ENCODE measurements around the gene CDCP1.

The CDCP1 gene

GRCh38 chr3:45137656-45138181, 8.5 kb downstream of the CDCP1 start:
- DNase-seq (ENCODE audit: low read depth in 3 of 3), result no peak

DNA sequence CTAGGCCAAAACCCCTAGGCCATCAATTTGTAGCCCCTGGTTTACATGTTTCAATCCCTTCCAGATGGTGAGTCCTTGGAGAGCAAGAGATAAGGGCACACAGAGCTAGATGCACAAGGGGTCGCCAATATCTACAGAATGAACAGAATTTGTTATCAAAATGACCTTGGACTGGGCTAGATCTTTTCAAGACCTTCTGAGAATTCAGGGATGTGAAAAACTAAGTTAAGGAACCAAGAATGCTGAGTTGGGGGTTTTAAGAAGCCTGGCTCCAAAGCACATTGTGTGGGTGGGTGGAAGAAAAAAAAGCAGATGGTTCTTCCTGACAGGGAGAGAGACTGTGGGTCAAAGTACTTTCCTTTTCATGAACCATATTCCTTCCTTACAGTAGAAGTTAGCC, 10.2 kb downstream of the CDCP1 start:
- DNase-seq (ENCODE audit: low read depth in 3 of 3), result no peak

DNA sequence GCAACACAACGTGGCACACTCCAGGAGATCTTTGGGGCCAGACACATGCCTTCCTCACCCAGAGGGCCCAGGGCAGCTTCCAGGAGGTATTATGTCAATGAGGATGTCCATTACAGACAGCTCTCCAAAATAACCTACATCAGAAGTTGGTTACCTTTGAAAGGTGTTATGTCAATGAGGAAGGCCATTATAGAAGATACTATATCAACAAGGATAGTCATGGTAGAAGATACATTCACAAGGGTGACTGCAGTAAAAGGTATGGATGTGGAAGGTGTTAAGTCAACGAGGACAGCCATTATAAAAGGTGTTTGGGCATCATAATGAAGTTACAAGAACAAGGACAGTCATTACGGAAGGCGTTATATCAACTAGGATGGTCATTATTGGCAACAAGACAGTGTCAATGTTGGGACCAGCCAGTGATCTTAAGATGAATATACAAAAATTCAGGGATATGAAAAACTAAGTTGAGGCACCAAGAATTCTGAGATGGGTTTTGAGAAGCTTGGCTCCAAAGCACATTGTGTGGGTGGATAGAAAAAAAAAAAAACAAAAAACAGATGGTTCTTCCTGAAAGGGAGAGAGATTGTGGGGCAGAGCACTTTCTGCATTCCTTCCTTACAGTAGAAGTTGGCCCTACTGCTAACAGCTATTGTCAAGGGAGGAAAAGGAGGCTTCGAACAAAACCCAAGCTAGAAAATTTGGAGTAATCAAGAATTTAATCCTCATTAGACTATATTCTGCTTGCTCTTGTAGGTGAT, 11.2 kb downstream of the CDCP1 start:
- no peak for DNase-seq (ENCODE audit: low read depth in 3 of 3)

DNA sequence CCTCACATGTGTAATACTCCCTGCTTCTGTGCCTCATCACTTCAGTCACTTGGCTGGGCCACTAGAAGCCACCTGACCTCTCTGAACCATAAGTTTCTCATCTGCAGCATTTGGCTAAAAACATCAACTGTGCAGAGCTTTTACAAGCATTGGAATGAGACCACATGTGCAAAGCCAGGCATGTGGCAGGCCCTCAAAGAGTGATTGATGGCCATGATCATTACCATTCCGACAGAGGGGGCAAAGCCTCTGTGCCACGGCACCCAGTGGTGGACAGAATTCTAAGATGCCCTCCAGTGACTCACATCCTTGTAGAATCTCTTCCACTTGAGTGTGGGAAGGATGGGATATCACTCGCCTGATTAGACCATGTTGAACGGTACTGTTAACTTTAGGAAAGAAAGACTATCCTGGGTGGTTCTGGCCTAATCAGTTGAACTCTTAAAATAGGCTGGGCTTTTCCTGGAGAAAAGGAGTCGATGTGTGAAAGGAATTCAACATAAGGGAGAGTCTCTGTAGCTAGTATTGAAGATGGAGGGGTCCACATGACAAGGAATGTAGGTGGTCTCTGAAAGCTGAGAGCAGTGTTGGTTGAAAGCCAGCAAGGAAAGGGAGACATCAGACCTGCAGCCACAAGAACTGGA, 13.5 kb downstream of the CDCP1 start:
- no peak for DNase-seq (ENCODE audit: low read depth in 3 of 3)

DNA sequence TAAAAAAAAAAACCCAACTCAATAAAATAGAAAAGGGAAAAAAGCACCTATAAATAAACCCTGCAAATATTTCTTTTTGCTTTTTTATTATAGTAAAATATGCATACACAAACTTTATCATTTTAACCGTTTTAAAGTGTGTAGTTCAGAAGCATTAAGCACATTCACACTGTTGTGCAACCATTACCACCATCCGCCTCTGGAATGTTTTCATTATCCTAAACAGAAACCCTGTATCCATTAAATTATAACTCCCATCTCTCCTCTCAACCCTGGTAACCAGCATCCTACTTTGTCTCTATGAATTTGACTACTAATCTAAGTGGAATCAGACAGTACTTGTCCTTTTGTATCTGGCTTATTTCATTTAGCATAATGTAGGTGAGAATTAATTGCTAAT, 15.0 kb downstream of the CDCP1 start:
- no peak for DNase-seq (ENCODE audit: low read depth in 3 of 3)

DNA sequence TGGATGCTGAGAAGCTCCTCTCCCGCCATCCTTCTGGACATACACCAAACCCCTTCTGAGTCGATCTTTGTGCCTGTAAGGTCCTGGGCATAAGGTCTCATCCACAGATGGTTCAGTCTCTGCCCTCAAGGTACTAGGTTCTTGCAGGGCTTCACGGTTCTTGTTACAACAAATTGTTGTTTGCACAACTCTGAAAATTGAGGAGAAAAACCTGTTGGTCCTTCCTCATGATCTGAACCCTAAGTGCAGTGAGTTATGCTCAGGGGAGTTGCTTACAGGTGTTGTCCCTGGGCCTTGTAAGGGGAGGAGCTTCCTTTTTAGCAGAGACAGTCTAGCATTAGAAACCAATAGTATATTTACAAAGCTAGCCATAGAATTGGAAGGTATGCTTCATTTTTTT, 15.7 kb downstream of the CDCP1 start:
- DNase-seq (ENCODE audit: low read depth in 3 of 3), result no peak

- DNase-seq (ENCODE audit: low read depth in 3 of 3), result no peak
Measured at GRCh38 chr3:45128950-45129349, 17.2 kb downstream of the CDCP1 start.

GRCh38 chr3:45127130-45127822, 18.9 kb downstream of the CDCP1 start:
- DNase-seq (ENCODE audit: low read depth in 3 of 3), result no peak

DNA sequence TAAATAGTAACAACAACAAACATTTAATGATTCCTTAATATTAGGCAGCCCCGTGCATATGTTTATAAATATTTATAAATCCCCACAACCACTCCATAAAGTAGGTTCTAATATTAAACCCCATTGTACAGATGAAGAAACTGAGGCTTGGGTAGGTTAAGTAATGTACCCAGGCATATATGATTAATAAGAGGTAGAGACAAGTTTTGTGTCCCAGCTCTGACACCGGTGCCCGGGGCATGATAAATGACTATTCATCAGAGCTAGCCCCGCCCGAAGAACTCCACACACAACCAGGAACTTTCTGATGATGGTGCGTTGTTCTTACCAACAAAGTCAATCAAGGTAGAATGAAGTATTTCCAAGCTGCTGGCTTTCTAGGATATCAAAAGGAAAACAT, 19.4 kb downstream of the CDCP1 start:
- no peak for DNase-seq (ENCODE audit: low read depth in 3 of 3)

DNA sequence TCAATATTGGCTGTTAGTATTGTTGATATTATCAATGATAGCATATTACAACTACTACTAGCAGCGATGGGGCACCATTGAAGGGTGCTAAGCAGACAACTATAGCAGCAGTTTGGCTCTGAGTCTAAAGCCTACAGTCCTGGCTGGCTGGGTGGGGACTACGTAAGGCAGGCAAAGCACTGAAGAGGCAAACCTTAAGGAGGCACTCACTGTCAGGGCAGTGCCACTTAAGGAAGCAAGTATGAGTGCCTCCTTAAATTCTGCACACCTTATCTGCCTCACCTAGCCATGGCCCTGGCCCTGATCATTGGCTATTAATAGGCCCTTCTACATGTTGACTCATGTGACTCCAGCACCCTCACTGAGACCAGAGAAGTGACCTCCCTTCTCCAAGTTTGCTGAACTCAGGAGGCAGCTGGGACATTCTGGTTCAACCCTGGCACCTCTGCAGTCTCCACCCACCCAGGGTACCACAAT, 20.6 kb downstream of the CDCP1 start:
- DNase-seq (ENCODE audit: low read depth in 3 of 3), result no peak

GRCh38 chr3:45124956-45125355, 21.2 kb downstream of the CDCP1 start:
- DNase-seq (ENCODE audit: low read depth in 3 of 3), result no peak

- DNase-seq (ENCODE audit: low read depth in 3 of 3), result no peak
Measured at GRCh38 chr3:45124352-45124751, 21.8 kb downstream of the CDCP1 start.

DNA sequence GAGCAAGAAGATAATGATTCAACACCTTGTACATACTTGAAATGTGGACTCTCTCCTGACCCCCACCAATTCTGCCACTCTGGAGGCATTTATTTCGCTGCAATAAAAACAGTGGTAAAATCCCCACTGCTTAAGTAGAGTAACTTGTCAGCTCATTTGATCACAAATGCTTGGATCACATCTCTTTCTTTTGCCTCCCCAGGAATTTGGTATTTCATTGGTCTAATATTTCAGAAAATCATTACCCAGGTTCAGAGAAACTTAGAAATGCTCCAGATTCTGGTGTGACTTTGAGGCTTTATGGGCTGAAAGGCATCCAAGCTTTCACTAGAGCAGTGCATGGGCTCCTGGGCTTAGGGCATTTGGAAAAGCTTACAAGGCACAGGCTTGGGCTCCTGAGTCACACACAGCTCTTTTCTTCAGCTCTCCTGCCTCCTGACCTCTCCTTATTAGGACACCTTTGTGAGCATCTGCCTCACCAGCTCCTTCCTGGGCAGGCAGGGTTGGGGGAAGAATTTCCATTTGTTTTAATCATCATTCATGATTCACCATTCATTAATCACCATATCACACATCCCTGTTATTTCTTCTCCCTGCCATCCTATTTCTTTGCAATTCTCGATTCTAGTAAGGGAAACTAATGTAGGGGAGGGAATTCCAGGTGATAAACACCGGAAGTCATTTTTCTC, 22.5 kb downstream of the CDCP1 start:
- DNase-seq (ENCODE audit: low read depth in 3 of 3), result no peak

DNA sequence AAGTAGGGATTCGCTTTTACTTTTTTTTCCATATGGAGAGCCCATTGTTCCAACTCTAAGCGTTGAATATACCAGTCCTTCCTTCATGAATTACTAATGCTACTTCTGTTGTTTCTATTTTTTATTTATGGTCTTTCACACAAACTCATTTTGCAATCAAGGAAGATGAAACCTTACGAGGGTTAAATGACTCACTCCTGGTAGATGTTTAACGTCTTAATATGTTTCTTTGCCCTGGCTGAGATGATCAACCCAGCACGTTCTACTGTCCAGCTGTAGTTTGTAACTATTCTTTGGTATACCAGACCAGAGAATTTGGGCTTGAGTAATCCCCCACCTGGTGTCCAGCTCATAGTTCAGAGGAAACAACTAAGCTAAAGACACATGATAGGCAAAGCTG, 23.1 kb downstream of the CDCP1 start:
- no peak for DNase-seq (ENCODE audit: low read depth in 3 of 3)

GRCh38 chr3:45120359-45121158, 25.6 kb downstream of the CDCP1 start:
- DNase-seq (ENCODE audit: low read depth in 3 of 3), result no peak

DNA sequence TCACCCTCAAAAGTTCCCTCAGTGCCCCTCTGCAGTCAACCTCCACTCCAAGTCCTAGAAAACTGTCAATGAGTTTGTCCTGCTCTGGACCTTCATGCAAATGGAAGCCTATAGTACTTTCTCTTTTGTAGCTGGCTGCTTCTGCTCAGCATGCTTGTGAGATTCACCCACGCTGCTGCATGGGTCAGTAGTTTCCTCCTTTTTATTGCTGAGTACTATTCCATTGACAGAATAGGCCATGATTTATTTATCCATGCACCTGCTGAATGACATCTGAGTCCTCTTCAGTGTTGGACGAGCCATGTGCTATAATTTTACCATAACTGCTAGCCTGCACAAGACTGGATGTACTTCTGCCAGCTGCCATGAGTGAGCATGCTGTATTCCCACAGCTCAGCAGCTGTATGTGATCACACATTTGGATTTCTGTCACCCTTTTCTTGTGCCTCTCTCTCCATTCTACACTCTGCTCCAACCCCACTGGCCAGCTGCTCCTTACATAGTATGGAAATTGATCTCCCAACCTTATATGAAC, 26.3 kb downstream of the CDCP1 start:
- DNase-seq (ENCODE audit: low read depth in 3 of 3), result no peak

GRCh38 chr3:45119376-45119775, 26.8 kb downstream of the CDCP1 start:
- DNase-seq (ENCODE audit: low read depth in 3 of 3), result no peak

- no peak for DNase-seq (ENCODE audit: low read depth in 3 of 3)
Measured at GRCh38 chr3:45118615-45119071, 27.5 kb downstream of the CDCP1 start.

DNA sequence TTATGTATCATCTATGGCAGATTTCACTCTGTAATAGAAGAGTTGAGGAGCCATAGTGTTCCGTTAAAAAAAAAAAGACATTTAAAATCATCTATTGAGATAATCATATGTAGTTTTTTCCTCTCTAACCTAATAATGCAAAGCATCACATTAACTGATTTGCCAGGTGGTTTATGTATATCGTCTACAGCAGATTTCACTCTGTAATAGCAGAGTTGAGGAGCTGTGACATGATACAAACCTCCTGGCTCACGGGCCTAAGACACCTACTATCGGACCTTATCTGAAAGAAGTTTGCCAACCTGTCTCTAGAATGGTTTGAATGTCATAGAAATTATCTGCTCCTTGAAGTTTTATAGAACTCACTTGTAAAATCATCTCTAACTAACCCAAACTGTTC, 29.8 kb downstream of the CDCP1 start:
- no peak for DNase-seq (ENCODE audit: low read depth in 3 of 3)

GRCh38 chr3:45113625-45114050, 32.5 kb downstream of the CDCP1 start:
- DNase-seq (ENCODE audit: low read depth in 3 of 3), result no peak

- no peak for DNase-seq (ENCODE audit: low read depth in 3 of 3)
Measured at GRCh38 chr3:45112939-45113338, 33.2 kb downstream of the CDCP1 start.

Data from stimulated activated CD4-positive, alpha-beta T cell treated with anti-CD3 and anti-CD28 coated beads, TNF-alpha, amount 100 ng/mL, for 48 hours (primary cell).